Caco-2 (cell line): ENCODE data around the gene MRPL40. TPM values are rescaled to one million over a fixed set of nuclear protein-coding genes. Genes with fewer than 3 reads are reported as not detected.

Source experiments
- BruUV-seq: library from RNA; stranded (reverse); fragments of 400-500 nt; replicated peaks from 2 replicates; lab custom pipeline; 2021; lab: Mats Ljungman, UMichigan
- CTCF ChIA-PET: fragments of 300-600 bp; sonication (Branson Sonifier 250); formaldehyde crosslinking; loops from one replicate; lab custom pipeline; 2022; ENCODE audit warnings: antibody characterized with exemption; lab: Charles Lee
- POLR2A ChIA-PET: fragments of 300-600 bp; sonication (Branson Sonifier 250); formaldehyde crosslinking; loops from one replicate; lab custom pipeline; 2022; ENCODE audit warnings: antibody characterized with exemption; lab: Charles Lee
- DNase-seq, 2 experiments: peaks; one replicate each; pipeline versions ENCODE4 v3.0.0 to v3.0.0-alpha.2; 2020 to 2022
- H3K27me3 ChIP-seq: replicated peaks from 2 replicates; pipeline ENCODE4 v1.6.0; 2011; ENCODE audit warnings: low read length; ENCODE audit not compliant: control insufficient read depth, insufficient read depth
- H3K36me3 ChIP-seq: 2 replicates; pipeline ENCODE4 v1.5.1; 2011; ENCODE audit warnings: low read length; ENCODE audit not compliant: control insufficient read depth, insufficient read depth
- H3K4me1 ChIP-seq: fragments of 250-450 bp; sonication (Bioruptor Pico); 2 replicates; pipeline ENCODE4 v1.5.1; 2020; ENCODE audit warnings: mild to moderate bottlenecking
- H3K4me3 ChIP-seq: 2 replicates; pipeline ENCODE4 v1.5.1; 2011; ENCODE audit warnings: low read depth, mild to moderate bottlenecking, control low read depth, low read length
- H3K9me3 ChIP-seq: fragments of 250-450 bp; sonication (Bioruptor Pico); 2 replicates; pipeline ENCODE4 v1.5.1; 2020; ENCODE audit warnings: mild to moderate bottlenecking, moderate library complexity
- H3K27ac Mint-ChIP-seq: one replicate; pipeline ENCODE4 v1.8.0; 2022; ENCODE audit warnings: mixed read lengths; ENCODE audit not compliant: unreplicated experiment
- H3K27me3 Mint-ChIP-seq: one replicate; pipeline ENCODE4 v1.8.0; 2022; ENCODE audit warnings: mixed read lengths; ENCODE audit not compliant: insufficient read depth, unreplicated experiment
- H3K36me3 Mint-ChIP-seq: one replicate; pipeline ENCODE4 v1.8.0; 2022; ENCODE audit warnings: mild to moderate bottlenecking, mixed read lengths; ENCODE audit not compliant: insufficient read depth, unreplicated experiment
- H3K4me1 Mint-ChIP-seq: one replicate; pipeline ENCODE4 v1.8.0; 2022; ENCODE audit warnings: low read depth, mixed read lengths; ENCODE audit not compliant: unreplicated experiment
- H3K4me3 Mint-ChIP-seq: one replicate; pipeline ENCODE4 v1.8.0; 2022; ENCODE audit warnings: mild to moderate bottlenecking, moderate library complexity, mixed read lengths; ENCODE audit not compliant: unreplicated experiment
- H3K9me3 Mint-ChIP-seq: one replicate; pipeline ENCODE4 v1.8.0; 2022; ENCODE audit warnings: mixed read lengths; ENCODE audit not compliant: unreplicated experiment
- intact Hi-C: fragments of 100-400 bp; cut with micrococcal nuclease; formaldehyde crosslinking; loops from one replicate; pipeline ENCODE4 v1.10.0; 2022; ENCODE audit not compliant: unreplicated experiment
- total RNA-seq: library from RNA; stranded (reverse); gene quantifications from 2 replicates; pipeline ENCODE4 v1.2.3, GENCODE V29; 2022
- TF ChIP-seq, protein P1 (sequence below), 2 experiments: fragments of 200-600 bp in 1 of 2; IDR thresholded peaks; 1 replicate in 1 of 2; 2 replicates in 1 of 2; pipeline versions ENCODE4 v1.5.1 to v1.8.0; 2011 to 2022; ENCODE audit warnings: antibody characterized with exemption in 1 of 2, control low read depth in 1 of 2, inconsistent platforms in 1 of 2, low read depth in 1 of 2, low read length in 1 of 2, mild to moderate bottlenecking in 1 of 2, moderate library complexity in 1 of 2; ENCODE audit not compliant: insufficient read depth in 1 of 2, severe bottlenecking in 1 of 2, unreplicated experiment in 1 of 2

The MRPL40 gene
- total RNA-seq, 1 experiment from 2014 or later = 42.7 TPM

GRCh38 chr22:19446603-19447329 is 14.4 kb downstream of the MRPL40 start:
- no peaks in the 10 kb centered on the region for H3K9me3 ChIP-seq
- ChIA-PET POLR2A (interaction anchor here (0.9 to 1.9 kb wide), 4 partner anchors 15 to 541 kb away, joined by 3 to 10 read pairs (median 6); partner anchors contain the start of genes CDC45, DGCR6, HIRA and MRPL40), CTCF (no interaction called here)
- H3K27me3 ChIP-seq = no peaks in the 10 kb centered on the region
- H3K36me3 Mint-ChIP-seq = peaks cover 44% of the 10 kb centered on the region
- no peak for DNase-seq
- no TSS peak for BruUV-seq
- intact Hi-C loops = loop anchor here (1.0 to 2.0 kb wide), 3 partner anchors 14 to 184 kb away; partner anchors contain the start of genes CDC45, MRPL40 and UFD1
- no peaks in the 10 kb centered on the region for H3K9me3 Mint-ChIP-seq
- H3K4me1 Mint-ChIP-seq = peaks cover 17% of the 10 kb centered on the region
- TF ChIP-seq, protein P1, sequence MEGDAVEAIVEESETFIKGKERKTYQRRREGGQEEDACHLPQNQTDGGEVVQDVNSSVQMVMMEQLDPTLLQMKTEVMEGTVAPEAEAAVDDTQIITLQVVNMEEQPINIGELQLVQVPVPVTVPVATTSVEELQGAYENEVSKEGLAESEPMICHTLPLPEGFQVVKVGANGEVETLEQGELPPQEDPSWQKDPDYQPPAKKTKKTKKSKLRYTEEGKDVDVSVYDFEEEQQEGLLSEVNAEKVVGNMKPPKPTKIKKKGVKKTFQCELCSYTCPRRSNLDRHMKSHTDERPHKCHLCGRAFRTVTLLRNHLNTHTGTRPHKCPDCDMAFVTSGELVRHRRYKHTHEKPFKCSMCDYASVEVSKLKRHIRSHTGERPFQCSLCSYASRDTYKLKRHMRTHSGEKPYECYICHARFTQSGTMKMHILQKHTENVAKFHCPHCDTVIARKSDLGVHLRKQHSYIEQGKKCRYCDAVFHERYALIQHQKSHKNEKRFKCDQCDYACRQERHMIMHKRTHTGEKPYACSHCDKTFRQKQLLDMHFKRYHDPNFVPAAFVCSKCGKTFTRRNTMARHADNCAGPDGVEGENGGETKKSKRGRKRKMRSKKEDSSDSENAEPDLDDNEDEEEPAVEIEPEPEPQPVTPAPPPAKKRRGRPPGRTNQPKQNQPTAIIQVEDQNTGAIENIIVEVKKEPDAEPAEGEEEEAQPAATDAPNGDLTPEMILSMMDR (IDR thresholded peaks at IDR 0.05; ENCODE audit: insufficient read depth in 1 of 2, low read depth in 1 of 2, low read length in 1 of 2, severe bottlenecking in 1 of 2, unreplicated experiment in 1 of 2) = no peak
- H3K4me1 ChIP-seq = no peaks in the 10 kb centered on the region
- peak overlapping the region; percentile 76 for H3K4me3 ChIP-seq
- H3K27me3 Mint-ChIP-seq = no peaks in the 10 kb centered on the region
- H3K36me3 ChIP-seq = peaks cover 2% of the 10 kb centered on the region; the same call in 1 of the 2 replicates
- H3K4me3 Mint-ChIP-seq = peak overlapping the region; percentile 81
- peak overlapping the region; percentile 76 for H3K27ac Mint-ChIP-seq

DNA sequence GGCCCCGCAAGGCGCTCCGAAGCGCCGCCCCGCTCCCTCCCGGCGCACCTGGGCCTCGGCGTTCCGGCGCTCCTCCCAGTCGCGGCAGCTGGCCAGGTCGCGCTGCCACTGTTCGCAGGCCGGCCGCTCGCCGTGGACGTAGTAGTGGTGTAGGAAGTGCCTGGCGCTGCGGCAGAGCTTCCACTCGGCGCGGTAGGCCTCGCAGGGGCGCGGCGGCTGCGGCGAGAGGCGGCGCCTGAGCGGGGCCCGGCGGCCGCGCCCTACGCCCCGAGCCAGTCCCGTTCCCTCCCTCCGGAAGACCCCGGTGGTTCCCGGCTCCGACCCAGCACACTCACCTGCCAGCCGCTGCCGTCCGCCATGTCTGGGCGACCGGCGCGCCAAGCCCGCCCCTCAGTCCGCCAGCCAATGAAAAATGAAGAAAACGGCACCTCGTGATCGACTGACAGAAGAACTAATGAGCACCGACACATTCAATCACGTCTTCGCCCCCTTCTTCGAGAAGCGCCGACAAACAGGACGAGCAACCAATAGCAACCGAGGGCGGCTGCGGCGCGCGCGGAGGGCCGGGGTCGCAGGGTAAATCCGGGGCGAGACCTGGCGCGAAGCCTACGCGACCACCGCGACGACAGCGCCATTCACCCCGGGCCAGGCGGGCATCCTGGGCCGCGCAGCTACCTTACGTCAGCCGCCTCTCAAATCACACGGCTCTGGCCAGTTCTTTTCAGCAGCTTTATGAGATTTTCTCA is 15.2 kb downstream of the MRPL40 start, which contains the start of gene C22orf39:
Gene C22orf39, minus strand, starts transcription at position 382 of the 746 bp plus-strand sequence. Its CDS starts 23 bp downstream, at position 359.
- BruUV-seq = no TSS peak
- ChIA-PET CTCF (no interaction called here), POLR2A (interaction anchor here (0.9 to 1.9 kb wide), 4 partner anchors 16 to 541 kb away, joined by 3 to 10 read pairs (median 6); partner anchors contain the start of genes CDC45, DGCR6, HIRA and MRPL40)
- Histone ChIP-seq H3K4me1 (no peaks in the 10 kb centered on the region), H3K4me3 (peak within 1 kb of the TSS; percentile 76), H3K9me3 (no peaks in the 10 kb centered on the region), H3K27me3 (no peaks in the 10 kb centered on the region), H3K36me3 (peaks cover 2% of the 10 kb centered on the region; the same call in 1 of the 2 replicates)
- Mint-ChIP-seq H3K27me3 (no peaks in the 10 kb centered on the region), H3K4me1 (peaks cover 17% of the 10 kb centered on the region), H3K36me3 (peaks cover 42% of the 10 kb centered on the region), H3K4me3 (peak within 1 kb of the TSS; percentile 81), H3K27ac (peak within 1 kb of the TSS; percentile 76), H3K9me3 (no peaks in the 10 kb centered on the region)
- intact Hi-C loops = loop anchor here (1.0 to 2.0 kb wide), 3 partner anchors 15 to 183 kb away; partner anchors contain the start of genes CDC45, MRPL40 and UFD1
- peak; percentile 93 to 94 for DNase-seq
- TF ChIP-seq, protein P1 (IDR thresholded peaks at IDR 0.05; ENCODE audit: insufficient read depth in 1 of 2, low read depth in 1 of 2, low read length in 1 of 2, severe bottlenecking in 1 of 2, unreplicated experiment in 1 of 2) = no peak

GRCh38 chr22:19448076-19448607 is 15.8 kb downstream of the MRPL40 start:
- ChIA-PET CTCF (no interaction called here), POLR2A (interaction anchor here (1.9 kb wide), 1 partner anchor 31 kb away, joined by 10 read pairs; the partner anchor contains the start of gene CDC45)
- no peaks in the 10 kb centered on the region for H3K9me3 Mint-ChIP-seq
- intact Hi-C loops = no loop called here
- no peaks in the 10 kb centered on the region for H3K27me3 Mint-ChIP-seq
- peaks cover 2% of the 10 kb centered on the region; the same call in 1 of the 2 replicates for H3K36me3 ChIP-seq
- peak overlapping the region; percentile 76 for H3K4me3 ChIP-seq
- peaks cover 48% of the 10 kb centered on the region for H3K36me3 Mint-ChIP-seq
- H3K4me1 Mint-ChIP-seq = peaks cover 17% of the 10 kb centered on the region
- DNase-seq = peak; percentile 63 to 66
- H3K27me3 ChIP-seq = no peaks in the 10 kb centered on the region
- H3K4me1 ChIP-seq = no peaks in the 10 kb centered on the region
- peak overlapping the region; percentile 76 for H3K27ac Mint-ChIP-seq
- H3K9me3 ChIP-seq = no peaks in the 10 kb centered on the region
- no TSS peak for BruUV-seq
- peak overlapping the region; percentile 81 for H3K4me3 Mint-ChIP-seq
- TF ChIP-seq, protein P1 (IDR thresholded peaks at IDR 0.05; ENCODE audit: insufficient read depth in 1 of 2, low read depth in 1 of 2, low read length in 1 of 2, severe bottlenecking in 1 of 2, unreplicated experiment in 1 of 2) = no peak
